ENCODE data around the gene TSLP.

Gene TSLP

GRCh38 chr5:111099058-111099778, 27.7 kb downstream of the TSLP start:
- DNase-seq (ENCODE audit: low spot score) = peak; percentile 21

GRCh38 chr5:111106320-111106948, 34.9 kb downstream of the TSLP start:
- DNase-seq (ENCODE audit: low spot score) = no peak

- DNase-seq (ENCODE audit: low spot score) = no peak
Measured at GRCh38 chr5:111107371-111107770, 35.9 kb downstream of the TSLP start.

GRCh38 chr5:111111956-111112355, 40.4 kb downstream of the TSLP start:
- DNase-seq (ENCODE audit: low spot score) = no peak

- no peak for DNase-seq (ENCODE audit: low spot score)
Measured at GRCh38 chr5:111113678-111114077, 42.2 kb downstream of the TSLP start.

- no peak for DNase-seq (ENCODE audit: low spot score)
Measured at GRCh38 chr5:111115229-111115628, 43.7 kb downstream of the TSLP start.

GRCh38 chr5:111116550-111116949, 45.0 kb downstream of the TSLP start:
- DNase-seq (ENCODE audit: low spot score) = no peak

- DNase-seq (ENCODE audit: low spot score) = no peak
Measured at GRCh38 chr5:111117136-111117535, 45.6 kb downstream of the TSLP start.

- DNase-seq (ENCODE audit: low spot score) = no peak
Measured at GRCh38 chr5:111119221-111119620, 47.7 kb downstream of the TSLP start.

GRCh38 chr5:111119856-111120255, 48.3 kb downstream of the TSLP start:
- DNase-seq (ENCODE audit: low spot score) = no peak

- DNase-seq (ENCODE audit: low spot score) = no peak
Measured at GRCh38 chr5:111120911-111121310, 49.4 kb downstream of the TSLP start.

- DNase-seq (ENCODE audit: low spot score) = no peak
Measured at GRCh38 chr5:111121926-111122325, 50.4 kb downstream of the TSLP start.

GRCh38 chr5:111122398-111122797, 50.9 kb downstream of the TSLP start:
- no peak for DNase-seq (ENCODE audit: low spot score)

GRCh38 chr5:111124793-111125192, 53.3 kb downstream of the TSLP start:
- DNase-seq (ENCODE audit: low spot score) = no peak

GRCh38 chr5:111126896-111127295, 55.4 kb downstream of the TSLP start:
- no peak for DNase-seq (ENCODE audit: low spot score)
